ENCODE results near the gene MVB12A.

DNA sequence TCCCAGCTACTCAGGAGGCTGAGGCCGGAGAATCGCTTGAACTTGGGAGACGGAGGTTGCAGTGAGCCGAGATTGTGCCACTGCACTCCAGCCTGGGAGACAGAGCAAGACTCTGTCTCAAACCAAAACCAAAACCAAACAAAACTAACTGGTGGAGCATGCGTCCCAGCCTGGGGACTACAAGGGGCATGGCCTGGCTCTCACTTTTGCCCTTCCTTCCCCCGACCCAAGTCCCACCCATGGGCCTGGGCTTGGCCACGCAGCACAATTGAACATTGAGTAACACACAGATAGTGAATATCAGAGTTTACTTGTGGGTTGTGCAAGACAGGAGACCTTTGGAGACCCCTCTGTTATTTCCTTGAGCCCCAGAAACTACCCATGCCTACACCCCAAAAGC lies 15.4 kb downstream of the MVB12A start:
- TF ChIP-seq POLR2AphosphoS5 (IDR thresholded peaks at IDR 0.05; ENCODE audit: borderline replicate concordance, low read depth, low read length) (no peak), EZH2 (IDR thresholded peaks at IDR 0.05) (no peak)

All from SK-N-MC (cell line).